Measurements from ENCODE around the gene TMEM131. TPM values are rescaled to one million over a fixed set of nuclear protein-coding genes. Genes with fewer than 3 reads are reported as not detected.

The TMEM131 gene
- total and polyA plus RNA-seq, 7 donors, result 7.7 to 33.3 (median 20.1) TPM

DNA sequence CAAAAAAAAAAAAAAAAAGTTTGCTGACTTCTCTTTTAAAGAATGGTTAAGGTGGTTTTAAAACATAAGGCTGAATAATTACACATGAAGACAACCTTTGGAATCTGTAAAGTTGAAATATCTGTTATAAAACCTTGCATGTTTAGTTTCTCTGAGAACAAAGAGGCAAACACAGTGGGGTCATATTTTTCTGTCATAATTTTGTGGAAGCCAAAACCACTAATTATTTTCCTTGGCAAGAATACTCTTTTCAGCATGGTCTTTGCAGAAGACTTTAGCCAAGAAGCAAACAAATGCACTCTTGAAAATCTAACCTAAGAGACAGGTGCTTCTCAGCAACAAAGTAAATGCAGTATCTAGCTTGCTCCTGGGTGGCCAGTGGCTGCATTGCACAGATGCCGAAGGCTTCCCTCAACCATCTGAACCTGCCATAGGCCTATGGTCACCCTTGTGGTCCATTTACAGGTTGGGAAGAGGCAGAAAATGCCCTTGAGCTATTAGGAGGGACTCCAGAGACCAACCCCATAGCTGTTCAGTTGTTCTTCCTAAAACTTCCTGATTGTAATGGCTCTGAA is 237.5 kb downstream of the TMEM131 start:
- WGBS, 3 donors, result 82 to 86% (median 83%) methylated on average over 1 of the region's 1 CpG
- no peak overlapping the region for H3K27ac ChIP-seq
- H3K9me3 ChIP-seq, result no peaks in the 10 kb centered on the region

DNA sequence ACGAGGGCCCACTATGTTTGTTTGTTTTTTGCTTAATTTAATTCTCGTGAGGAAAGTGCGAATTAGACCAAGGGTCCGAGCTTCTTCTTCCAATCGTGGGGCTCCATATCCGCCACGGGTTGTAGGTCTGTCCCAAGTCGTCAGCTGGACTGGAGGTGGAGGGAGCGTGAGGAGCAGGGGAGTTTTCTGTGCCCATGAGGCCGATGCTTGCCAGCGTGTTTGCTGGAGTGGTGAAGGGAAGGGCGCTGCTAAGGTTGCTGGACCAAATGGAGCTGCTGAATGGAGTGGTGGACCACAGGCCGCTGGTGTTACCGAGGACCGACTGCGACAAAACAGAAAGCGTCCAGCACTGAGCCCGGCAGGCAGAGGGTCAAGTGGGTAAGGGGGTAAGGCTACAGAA is 238.7 kb downstream of the TMEM131 start:
- H3K4me3 ChIP-seq, result no peak overlapping the region
- H3K27me3 ChIP-seq (ENCODE audit: insufficient read depth in 3 of 3, low read length in 2 of 3), result no peaks in the 10 kb centered on the region
- WGBS, 3 donors, result 88 to 94% (median 90%) methylated on average over 18 of the region's 18 CpGs
- no peak overlapping the region for H3K27ac ChIP-seq
- H3K9me3 ChIP-seq, result no peaks in the 10 kb centered on the region
- ATAC-seq (no peak), DNase-seq (no peak)
- no peaks in the 10 kb centered on the region for H3K4me1 ChIP-seq
- intact Hi-C loops (cut with DNase I), result no loop called here
- TF ChIP-seq, protein P1, sequence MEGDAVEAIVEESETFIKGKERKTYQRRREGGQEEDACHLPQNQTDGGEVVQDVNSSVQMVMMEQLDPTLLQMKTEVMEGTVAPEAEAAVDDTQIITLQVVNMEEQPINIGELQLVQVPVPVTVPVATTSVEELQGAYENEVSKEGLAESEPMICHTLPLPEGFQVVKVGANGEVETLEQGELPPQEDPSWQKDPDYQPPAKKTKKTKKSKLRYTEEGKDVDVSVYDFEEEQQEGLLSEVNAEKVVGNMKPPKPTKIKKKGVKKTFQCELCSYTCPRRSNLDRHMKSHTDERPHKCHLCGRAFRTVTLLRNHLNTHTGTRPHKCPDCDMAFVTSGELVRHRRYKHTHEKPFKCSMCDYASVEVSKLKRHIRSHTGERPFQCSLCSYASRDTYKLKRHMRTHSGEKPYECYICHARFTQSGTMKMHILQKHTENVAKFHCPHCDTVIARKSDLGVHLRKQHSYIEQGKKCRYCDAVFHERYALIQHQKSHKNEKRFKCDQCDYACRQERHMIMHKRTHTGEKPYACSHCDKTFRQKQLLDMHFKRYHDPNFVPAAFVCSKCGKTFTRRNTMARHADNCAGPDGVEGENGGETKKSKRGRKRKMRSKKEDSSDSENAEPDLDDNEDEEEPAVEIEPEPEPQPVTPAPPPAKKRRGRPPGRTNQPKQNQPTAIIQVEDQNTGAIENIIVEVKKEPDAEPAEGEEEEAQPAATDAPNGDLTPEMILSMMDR (IDR thresholded peaks at IDR 0.05), result no peak
- peaks cover 2 to 94% of the 10 kb centered on the region in 2 donors for H3K36me3 ChIP-seq (ENCODE audit: insufficient read depth in 1 of 2, low read depth in 1 of 2)

More for the DNA sequence above, 237.5 kb downstream of the TMEM131 start:
- Histone ChIP-seq H3K36me3 (ENCODE audit: insufficient read depth in 1 of 2, low read depth in 1 of 2) (peaks cover 2 to 97% of the 10 kb centered on the region in 2 donors), H3K27me3 (ENCODE audit: insufficient read depth in 3 of 3, low read length in 2 of 3) (no peaks in the 10 kb centered on the region), H3K4me1 (no peaks in the 10 kb centered on the region), H3K4me3 (no peak overlapping the region)
- no peak for ATAC-seq
- DNase-seq, result no peak
- intact Hi-C loops (cut with DNase I), result no loop called here
- TF ChIP-seq, protein P1 (IDR thresholded peaks at IDR 0.05), result no peak

DNA sequence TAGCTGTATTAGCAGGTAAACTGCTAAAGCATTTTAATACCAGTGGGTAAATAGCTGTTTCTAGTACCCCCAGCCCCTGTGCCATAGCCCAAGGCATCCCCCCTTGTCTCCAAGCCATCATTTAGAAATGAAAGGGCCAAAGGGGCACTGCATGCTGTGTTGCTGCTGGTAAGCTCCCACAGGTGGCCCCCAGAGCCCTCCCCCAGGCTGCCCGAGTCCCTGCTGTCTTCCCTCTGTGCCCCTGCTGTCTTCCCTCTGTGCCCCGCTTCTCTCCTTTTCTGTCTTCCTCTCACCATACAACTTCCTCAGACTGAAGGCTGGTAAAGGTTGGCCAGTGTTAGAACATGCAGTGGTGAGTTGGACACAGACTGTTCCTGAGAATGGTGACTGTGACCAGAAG is 240.3 kb downstream of the TMEM131 start:
- Histone ChIP-seq H3K4me1 (no peaks in the 10 kb centered on the region), H3K36me3 (ENCODE audit: insufficient read depth in 1 of 2, low read depth in 1 of 2) (peaks cover 0 to 89% of the 10 kb centered on the region in 2 donors), H3K27me3 (ENCODE audit: insufficient read depth in 3 of 3, low read length in 2 of 3) (no peaks in the 10 kb centered on the region), H3K4me3 (no peak overlapping the region), H3K27ac (no peak overlapping the region), H3K9me3 (no peaks in the 10 kb centered on the region)
- 89 to 100% (median 96%) methylated on average over 1 to 2 of the region's 2 CpGs for WGBS, 3 donors
- TF ChIP-seq, protein P1 (IDR thresholded peaks at IDR 0.05), result no peak
- ATAC-seq, result no peak
- no peak for DNase-seq
- intact Hi-C loops (cut with DNase I), result no loop called here

DNA sequence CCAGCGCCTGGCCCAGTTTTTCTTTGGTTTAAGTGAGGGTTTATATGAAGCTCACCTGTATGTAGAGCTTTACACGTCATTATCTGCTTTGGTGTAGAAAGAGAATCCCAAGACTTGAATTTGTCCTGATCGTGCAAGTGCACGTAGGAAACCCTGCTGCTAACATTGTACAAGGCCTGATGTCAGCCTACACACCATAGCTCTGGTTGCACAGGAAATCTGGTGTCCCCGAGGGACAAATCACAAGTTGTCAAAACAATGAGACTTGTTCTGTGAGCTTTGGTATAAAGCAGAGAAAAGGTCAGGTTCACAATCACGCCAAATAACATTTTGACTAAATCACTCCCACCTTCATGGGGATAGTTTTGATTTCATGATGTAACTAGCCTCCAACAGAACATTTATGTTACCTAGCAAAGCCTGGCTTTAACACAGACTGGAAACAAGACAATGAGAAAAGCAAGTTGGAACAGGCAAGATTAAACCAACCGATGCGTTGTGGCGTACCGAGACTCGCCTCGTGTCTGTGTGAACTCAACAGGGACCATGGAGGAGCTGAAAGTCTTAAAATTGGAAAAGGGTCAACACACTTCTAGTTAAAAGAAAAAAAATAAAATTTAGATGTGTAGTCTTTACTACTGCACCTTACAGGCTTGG is 240.9 kb downstream of the TMEM131 start:
- Histone ChIP-seq H3K27ac (peak overlapping the region; percentile 43), H3K9me3 (no peaks in the 10 kb centered on the region), H3K4me1 (no peaks in the 10 kb centered on the region), H3K36me3 (ENCODE audit: insufficient read depth in 1 of 2, low read depth in 1 of 2) (peaks cover 0 to 82% of the 10 kb centered on the region in 2 donors), H3K27me3 (ENCODE audit: insufficient read depth in 3 of 3, low read length in 2 of 3) (no peaks in the 10 kb centered on the region), H3K4me3 (no peak overlapping the region)
- 73 to 86% (median 83%) methylated on average over 12 of the region's 12 CpGs for WGBS, 3 donors
- no peak for DNase-seq
- TF ChIP-seq, protein P1 (IDR thresholded peaks at IDR 0.05), result no peak
- ATAC-seq, result no peak
- intact Hi-C loops (cut with DNase I), result no loop called here

All from psoas muscle (tissue), 8 donors.